ENCODE measurements around the gene BEX4. TPM values are rescaled to one million over a fixed set of nuclear protein-coding genes. Genes with fewer than 3 reads are reported as not detected.
"Not testable (repeated sequence)": the region's sequence is repeated elsewhere in the genome, so short reads cannot be mapped to it uniquely, and the experiment has no call there.

Gene BEX4
- total RNA-seq, 1 donor from 2014 or later, result 74.3 TPM

GRCh38 chrX:103183912-103184311 lies 31.0 kb upstream of the BEX4 start:
- TF ChIP-seq CTCF (IDR thresholded peaks at IDR 0.05; ENCODE audit: unreplicated experiment), result no peak
- H3K9me3 Mint-ChIP-seq, result peaks cover 21% of the 10 kb centered on the region
- H3K27ac Mint-ChIP-seq, result no peak overlapping the region
- peaks cover 17% of the 10 kb centered on the region for H3K27me3 Mint-ChIP-seq (ENCODE audit: low read depth)
- H3K4me1 Mint-ChIP-seq, result no peaks in the 10 kb centered on the region
- no peak overlapping the region for H3K4me3 Mint-ChIP-seq
- DNase-seq (ENCODE audit: low spot score in 2 of 2, unreplicated experiment in 2 of 2), result no peak
- no peaks in the 10 kb centered on the region for H3K36me3 Mint-ChIP-seq

DNA sequence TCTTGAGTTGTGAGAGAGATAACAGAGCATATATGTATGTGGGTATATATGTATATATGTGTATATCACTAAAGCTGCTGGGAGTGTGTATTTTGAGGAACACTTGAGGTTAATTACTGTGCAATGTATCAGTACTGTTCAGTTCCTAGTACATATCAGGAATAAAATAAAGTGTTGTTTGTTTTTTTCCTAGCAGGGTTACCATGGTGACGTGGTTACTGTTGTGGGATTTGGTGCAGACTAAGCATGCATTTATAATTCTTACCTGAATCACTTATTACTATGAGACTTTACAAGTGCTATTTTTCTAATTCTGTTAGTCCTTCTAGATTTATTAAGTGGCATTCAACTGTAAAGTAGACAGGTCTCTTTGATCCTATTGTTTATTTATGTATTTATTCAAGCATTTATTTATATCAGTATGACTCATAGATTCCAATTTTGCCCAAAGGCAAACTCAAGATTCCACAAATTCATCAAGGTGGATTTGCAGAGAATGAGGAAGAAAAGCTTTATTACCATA lies 26.9 kb upstream of the BEX4 start:
- no peak overlapping the region for H3K27ac Mint-ChIP-seq
- no peaks in the 10 kb centered on the region for H3K4me1 Mint-ChIP-seq
- no peak for TF ChIP-seq CTCF (IDR thresholded peaks at IDR 0.05; ENCODE audit: unreplicated experiment)
- peaks cover 17% of the 10 kb centered on the region for H3K9me3 Mint-ChIP-seq
- H3K4me3 Mint-ChIP-seq, result no peak overlapping the region
- H3K27me3 Mint-ChIP-seq (ENCODE audit: low read depth), result peaks cover 13% of the 10 kb centered on the region
- H3K36me3 Mint-ChIP-seq, result no peaks in the 10 kb centered on the region
- DNase-seq (ENCODE audit: low spot score in 2 of 2, unreplicated experiment in 2 of 2), result no peak

- DNase-seq (ENCODE audit: low spot score in 2 of 2, unreplicated experiment in 2 of 2), result no peak
- Mint-ChIP-seq H3K27ac (no peak overlapping the region), H3K9me3 (peaks cover 10% of the 10 kb centered on the region), H3K4me1 (no peaks in the 10 kb centered on the region), H3K27me3 (ENCODE audit: low read depth) (no peaks in the 10 kb centered on the region), H3K4me3 (no peak overlapping the region), H3K36me3 (no peaks in the 10 kb centered on the region)
- no peak for TF ChIP-seq CTCF (IDR thresholded peaks at IDR 0.05; ENCODE audit: unreplicated experiment)
Measured at GRCh38 chrX:103197721-103198306, 17.1 kb upstream of the BEX4 start.

GRCh38 chrX:103198668-103199067 lies 16.2 kb upstream of the BEX4 start:
- H3K9me3 Mint-ChIP-seq; DNase-seq (ENCODE audit: low spot score in 2 of 2, unreplicated experiment in 2 of 2); H3K4me3 Mint-ChIP-seq; H3K4me1 Mint-ChIP-seq; H3K36me3 Mint-ChIP-seq; H3K27ac Mint-ChIP-seq; H3K27me3 Mint-ChIP-seq (ENCODE audit: low read depth): not testable (repeated sequence)

DNA sequence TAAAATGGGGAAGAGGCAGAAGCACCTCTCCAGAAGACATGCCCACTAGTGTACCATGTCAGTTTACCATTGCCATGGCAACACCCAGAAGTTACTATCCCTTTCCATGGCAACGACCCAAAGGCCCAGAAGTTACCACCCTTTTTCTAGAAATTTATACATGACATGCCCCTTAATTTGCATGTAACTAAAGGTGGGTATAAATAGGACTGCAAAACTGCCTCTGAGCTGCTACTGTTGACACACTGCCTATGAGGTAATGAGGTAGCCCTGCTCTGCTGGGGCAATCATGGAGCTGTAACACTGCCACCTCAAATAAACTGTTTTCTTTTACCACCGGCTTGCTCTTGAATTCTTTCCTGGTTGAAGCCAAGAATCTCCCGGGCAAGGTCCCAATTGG lies 13.9 kb upstream of the BEX4 start:
- no peaks in the 10 kb centered on the region for H3K4me1 Mint-ChIP-seq
- H3K36me3 Mint-ChIP-seq, result no peaks in the 10 kb centered on the region
- peaks cover 14% of the 10 kb centered on the region for H3K9me3 Mint-ChIP-seq
- no peak overlapping the region for H3K4me3 Mint-ChIP-seq
- H3K27me3 Mint-ChIP-seq (ENCODE audit: low read depth), result no peaks in the 10 kb centered on the region
- DNase-seq (ENCODE audit: low spot score in 2 of 2, unreplicated experiment in 2 of 2), result no peak
- H3K27ac Mint-ChIP-seq, result no peak overlapping the region
- TF ChIP-seq CTCF (IDR thresholded peaks at IDR 0.05; ENCODE audit: unreplicated experiment), result no peak

GRCh38 chrX:103210056-103210455 lies 4.9 kb upstream of the BEX4 start:
- no peaks in the 10 kb centered on the region for H3K36me3 Mint-ChIP-seq
- H3K27ac Mint-ChIP-seq, result no peak overlapping the region
- no peak for TF ChIP-seq CTCF (IDR thresholded peaks at IDR 0.05; ENCODE audit: unreplicated experiment)
- no peak for DNase-seq (ENCODE audit: low spot score in 2 of 2, unreplicated experiment in 2 of 2)
- H3K27me3 Mint-ChIP-seq (ENCODE audit: low read depth), result no peaks in the 10 kb centered on the region
- no peak overlapping the region for H3K4me3 Mint-ChIP-seq
- H3K9me3 Mint-ChIP-seq, result peaks cover 12% of the 10 kb centered on the region
- H3K4me1 Mint-ChIP-seq, result no peaks in the 10 kb centered on the region

Measured in mesothelial cell of epicardium (in vitro differentiated cells).